GM12872 (cell line): ENCODE data around the gene PIP5KL1.
A peak's percentile ranks its signal among the peaks of the same experiment; 100 is the strongest.

ENCODE experiments used
- TF ChIP-seq, protein P1 (sequence below): IDR thresholded peaks from 3 replicates; pipeline ENCODE4 v1.5.1; 2011; ENCODE audit warnings: low read depth, mild to moderate bottlenecking, low read length, moderate library complexity; ENCODE audit not compliant: insufficient read depth

PIP5KL1 gene

DNA sequence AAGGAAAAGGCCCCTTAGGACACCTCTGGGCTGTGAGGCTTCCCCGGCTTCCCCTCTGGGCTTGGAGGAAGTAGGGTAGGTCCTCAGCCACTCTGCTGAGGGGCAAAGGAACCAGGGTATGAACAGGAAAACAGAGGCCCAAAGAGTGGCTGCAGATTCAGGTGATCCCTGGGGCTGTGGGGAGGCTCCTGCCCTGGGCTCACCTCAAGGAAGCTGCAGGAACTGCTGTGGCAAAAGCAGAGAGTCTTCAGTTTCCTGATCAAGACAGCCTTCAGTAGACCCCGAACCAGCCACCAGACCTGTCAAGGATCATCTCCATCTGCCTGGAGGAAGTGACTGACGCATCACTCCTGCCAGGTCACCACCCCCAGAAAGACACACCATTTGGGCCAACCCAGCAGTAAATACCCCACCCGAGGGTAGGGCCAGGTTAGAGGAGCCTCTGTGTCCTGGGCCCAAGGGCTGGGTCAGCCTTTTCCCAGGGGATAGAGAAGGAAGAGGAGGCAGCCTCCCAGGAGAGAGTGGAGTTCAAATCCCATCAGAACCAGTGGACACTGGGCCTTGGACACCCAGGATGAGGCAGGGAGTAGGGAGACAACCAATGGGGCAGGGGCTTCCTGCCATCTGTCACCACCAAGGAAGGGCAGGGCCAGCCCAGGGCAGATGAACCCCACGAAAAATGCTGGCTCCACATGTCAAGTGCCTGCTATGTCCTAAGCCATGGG lies 25.4 kb downstream of the PIP5KL1 start:
- TF ChIP-seq, protein P1, sequence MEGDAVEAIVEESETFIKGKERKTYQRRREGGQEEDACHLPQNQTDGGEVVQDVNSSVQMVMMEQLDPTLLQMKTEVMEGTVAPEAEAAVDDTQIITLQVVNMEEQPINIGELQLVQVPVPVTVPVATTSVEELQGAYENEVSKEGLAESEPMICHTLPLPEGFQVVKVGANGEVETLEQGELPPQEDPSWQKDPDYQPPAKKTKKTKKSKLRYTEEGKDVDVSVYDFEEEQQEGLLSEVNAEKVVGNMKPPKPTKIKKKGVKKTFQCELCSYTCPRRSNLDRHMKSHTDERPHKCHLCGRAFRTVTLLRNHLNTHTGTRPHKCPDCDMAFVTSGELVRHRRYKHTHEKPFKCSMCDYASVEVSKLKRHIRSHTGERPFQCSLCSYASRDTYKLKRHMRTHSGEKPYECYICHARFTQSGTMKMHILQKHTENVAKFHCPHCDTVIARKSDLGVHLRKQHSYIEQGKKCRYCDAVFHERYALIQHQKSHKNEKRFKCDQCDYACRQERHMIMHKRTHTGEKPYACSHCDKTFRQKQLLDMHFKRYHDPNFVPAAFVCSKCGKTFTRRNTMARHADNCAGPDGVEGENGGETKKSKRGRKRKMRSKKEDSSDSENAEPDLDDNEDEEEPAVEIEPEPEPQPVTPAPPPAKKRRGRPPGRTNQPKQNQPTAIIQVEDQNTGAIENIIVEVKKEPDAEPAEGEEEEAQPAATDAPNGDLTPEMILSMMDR, result no peak

DNA sequence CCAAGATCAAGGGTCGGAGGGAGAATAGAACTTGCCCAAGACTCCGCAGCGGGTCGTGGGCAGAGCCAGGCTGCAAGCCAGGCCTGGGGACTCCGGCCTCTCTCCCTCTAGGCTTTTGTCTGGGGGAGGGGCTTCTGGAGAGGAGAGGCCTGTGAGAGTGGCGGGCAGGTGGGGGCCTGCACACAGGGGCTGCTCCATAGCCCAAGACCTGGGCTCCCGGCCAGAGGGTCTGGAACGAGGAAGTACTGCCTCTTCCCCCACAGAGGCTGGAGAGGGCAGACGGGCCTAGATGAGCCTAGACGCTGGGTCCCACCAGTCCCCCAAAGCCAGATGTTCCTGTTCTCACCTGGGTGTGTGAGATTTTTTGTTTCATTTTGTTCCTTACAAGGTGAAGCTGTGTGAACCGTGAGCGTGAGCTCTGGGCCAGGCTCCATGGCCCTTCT lies 26.0 kb downstream of the PIP5KL1 start:
- TF ChIP-seq, protein P1, result no peak

DNA sequence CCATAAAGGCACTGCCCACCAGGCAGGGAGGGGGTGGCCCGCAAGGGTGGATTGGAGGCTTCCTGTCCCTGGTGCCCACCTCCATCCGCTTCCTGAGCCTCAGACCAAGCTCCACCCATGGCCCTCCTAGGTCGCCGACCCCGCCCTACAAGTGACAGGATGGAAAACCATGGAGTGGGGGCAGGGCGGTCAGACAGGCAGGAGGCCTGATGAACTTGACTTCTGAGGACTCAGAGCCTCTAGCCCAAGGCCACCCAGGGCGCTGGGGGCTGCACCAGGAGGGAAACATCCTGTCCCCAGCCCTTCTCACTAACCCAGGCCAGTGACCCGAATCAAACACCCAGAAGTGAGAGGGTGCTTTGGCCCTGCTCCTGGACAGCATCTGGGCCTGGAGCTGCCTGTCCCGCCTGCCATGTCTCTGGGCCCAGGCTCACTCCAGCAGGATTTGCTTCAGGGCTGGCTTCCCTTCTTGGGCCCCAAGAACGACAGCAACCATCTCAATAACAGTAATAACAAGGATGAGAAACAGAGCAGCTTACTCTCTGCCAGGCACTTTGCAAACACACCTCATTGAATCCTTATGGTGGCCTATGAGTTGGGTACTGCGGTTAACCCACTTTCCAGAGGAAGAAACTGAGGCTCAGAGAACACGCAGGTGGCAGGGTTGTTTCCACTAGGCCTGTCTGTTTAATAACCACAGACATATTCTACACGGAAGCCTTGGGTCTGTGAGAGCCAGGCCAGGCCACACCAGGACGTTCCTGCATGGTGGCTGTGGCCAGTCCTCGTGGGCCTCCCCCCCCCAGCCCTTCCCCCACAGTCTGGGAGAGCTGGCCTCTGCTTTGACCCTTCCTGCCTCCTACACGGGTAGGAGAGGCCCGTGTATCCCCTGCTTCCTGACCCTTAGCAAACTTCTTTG lies 26.8 kb downstream of the PIP5KL1 start:
- TF ChIP-seq, protein P1, result no peak

DNA sequence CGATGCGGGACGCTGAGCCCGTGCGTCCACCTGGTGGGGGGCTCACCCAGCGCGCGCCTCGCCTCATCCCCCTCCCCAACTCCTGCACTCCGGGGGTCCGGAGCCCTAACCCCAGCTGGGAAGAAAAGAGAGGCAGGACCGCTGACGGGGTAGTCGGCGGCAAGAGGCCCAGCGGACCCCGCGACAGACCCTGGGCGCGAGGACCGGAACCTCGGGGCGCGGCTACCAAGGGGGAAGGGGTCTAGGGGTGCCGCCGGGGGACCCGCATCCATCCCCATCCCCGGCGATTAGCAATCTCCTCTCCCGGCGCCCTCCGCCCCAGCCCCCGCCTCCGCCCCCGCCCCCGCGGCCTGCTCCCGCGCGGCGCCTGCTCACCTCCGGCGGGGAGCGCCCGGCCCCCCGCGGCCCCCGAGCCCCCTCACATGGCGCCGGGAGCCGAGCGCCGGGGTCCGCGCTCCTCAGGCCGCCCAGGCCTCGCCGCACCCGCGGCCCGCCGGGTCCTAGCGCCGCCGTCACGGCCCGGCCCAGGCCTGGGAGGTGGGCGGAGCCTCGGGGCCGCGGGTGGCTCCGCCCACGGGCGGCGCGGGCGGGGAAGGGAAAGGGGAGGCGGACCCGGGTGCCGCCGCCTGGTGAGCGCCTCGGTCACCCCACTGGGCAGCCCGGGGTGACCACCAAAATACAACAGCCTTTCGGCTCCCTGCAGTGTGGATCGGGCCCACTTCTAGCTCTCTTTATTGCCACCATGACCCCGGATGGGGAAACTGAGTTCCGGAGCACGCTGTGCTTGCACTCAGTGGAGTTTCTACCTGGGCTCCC lies 31.2 kb downstream of the PIP5KL1 start, which contains the start of gene ST6GALNAC6:
ST6GALNAC6 (minus strand) TSS at position 476 of the 816 bp plus-strand sequence. CDS start 1,622 bp downstream, outside the sequence.
- TF ChIP-seq, protein P1, result 0 out of 3 replicates have a peak, but pooled peaks have one; percentile 4

DNA sequence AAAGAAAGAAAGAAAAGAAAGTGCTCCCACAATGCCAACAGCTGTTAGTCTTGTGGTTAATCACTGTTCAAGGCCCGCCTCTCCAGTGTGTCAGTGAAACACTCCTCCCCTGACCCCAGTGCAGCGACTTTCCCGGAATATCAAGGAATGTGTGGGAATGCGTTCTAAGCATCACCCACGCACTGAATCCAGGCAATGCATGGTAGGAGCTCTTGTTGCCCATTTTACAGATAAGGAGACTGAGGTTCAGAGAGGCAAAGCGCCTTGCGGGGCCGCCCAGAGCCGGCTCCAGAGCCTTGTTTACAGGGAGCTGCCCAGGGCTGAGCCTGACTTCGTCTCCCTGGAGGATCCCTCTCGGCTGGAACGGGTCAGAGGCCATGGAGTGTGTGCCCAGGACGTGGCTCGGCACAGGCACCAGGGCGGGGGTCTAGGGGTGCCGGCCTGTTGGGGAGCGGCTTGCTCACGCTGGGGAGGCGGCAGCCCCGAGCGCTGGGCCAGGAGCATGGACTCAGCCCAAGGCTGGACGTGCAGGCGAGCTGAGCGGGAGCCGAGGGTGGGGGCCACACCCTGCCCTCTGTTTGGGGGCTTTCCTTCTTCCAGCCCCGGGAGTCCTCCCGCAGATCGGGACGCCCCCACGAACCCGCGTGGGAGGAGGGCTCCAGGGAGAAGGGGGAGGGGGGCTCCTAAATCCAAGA lies 32.0 kb downstream of the PIP5KL1 start:
- TF ChIP-seq, protein P1, result no peak

DNA sequence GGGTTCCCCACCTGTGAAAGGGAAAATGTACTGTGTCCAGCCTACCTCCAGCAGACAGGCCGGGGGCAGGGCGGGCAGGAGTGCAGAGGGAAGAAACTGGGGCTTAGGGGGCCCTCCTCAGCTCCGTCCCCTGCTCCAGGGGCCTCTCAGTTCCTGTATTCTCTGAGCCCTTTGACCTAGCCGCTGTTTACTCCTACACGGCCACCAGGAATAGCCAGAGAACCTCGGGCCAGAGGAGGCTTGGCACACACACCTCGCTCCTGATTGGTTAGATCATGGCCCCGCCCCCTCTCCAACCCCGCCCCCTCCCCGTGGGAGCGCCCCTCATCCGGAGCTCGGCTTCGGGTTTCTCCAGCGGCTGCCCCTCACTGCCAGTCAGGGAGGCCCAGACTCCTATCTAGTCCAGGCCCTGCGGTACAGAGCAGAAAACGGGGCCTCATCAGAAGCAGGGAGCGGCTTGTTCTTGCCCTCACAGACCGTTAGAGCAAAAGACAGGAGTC lies 33.3 kb downstream of the PIP5KL1 start:
- TF ChIP-seq, protein P1, result no peak
